ENCODE measurements around the gene DDX52. TPM values are rescaled to one million over a fixed set of nuclear protein-coding genes. Genes with fewer than 3 reads are reported as not detected.

The DDX52 gene
- total and polyA plus RNA-seq, 2 experiments from 2014 or later = 46.2 to 61.3 TPM

- no peak for TF ChIP-seq ZNF462 (CRISPR knock-in tag; IDR thresholded peaks at IDR 0.05)
Observed at GRCh38 chr17:37567538-37567937, 75.7 kb downstream of the DDX52 start (continued).

GRCh38 chr17:37567137-37567536 lies 76.1 kb downstream of the DDX52 start:
- peaks cover 55% of the 10 kb centered on the region for H3K36me3 Mint-ChIP-seq (ENCODE audit: low read depth)

More at GRCh38 chr17:37567137-37567536, 76.1 kb downstream of the DDX52 start:
- no peak for ATAC-seq
- DNase-seq (ENCODE audit: low spot score) = no peak
- no peak overlapping the region for H3K4me3 ChIP-seq
- peaks cover 5% of the 10 kb centered on the region for H3K27me3 Mint-ChIP-seq (ENCODE audit: insufficient read depth, low read depth, poor library complexity)
- peaks cover 3% of the 10 kb centered on the region; the same call in 1 of the 2 replicates for H3K9me2 ChIP-seq (ENCODE audit: insufficient read depth)
- H3K36me3 ChIP-seq (ENCODE audit: insufficient read depth) = peaks cover 30% of the 10 kb centered on the region; the same call in 1 of the 2 replicates
- H4K20me1 ChIP-seq (replicated peaks; ENCODE audit: insufficient read depth) = no peaks in the 10 kb centered on the region
- H3K4me1 ChIP-seq (ENCODE audit: insufficient read depth) = peaks cover 9% of the 10 kb centered on the region
- peaks cover 11% of the 10 kb centered on the region for H3K9me3 Mint-ChIP-seq
- H3K27ac Mint-ChIP-seq = no peak overlapping the region
- H3K27me3 ChIP-seq (ENCODE audit: insufficient read depth) = no peaks in the 10 kb centered on the region
- no peak overlapping the region for H2AFZ ChIP-seq
- peaks cover 5% of the 10 kb centered on the region for H3K4me1 Mint-ChIP-seq
- no peaks in the 10 kb centered on the region for H3F3A ChIP-seq (replicated peaks; ENCODE audit: low read depth)
- H3K4me2 ChIP-seq = no peak overlapping the region
- no peak for TF ChIP-seq ZNF462 (CRISPR knock-in tag; IDR thresholded peaks at IDR 0.05)
- TF ChIP-seq NANOG (IDR thresholded peaks at IDR 0.05; ENCODE audit: borderline replicate concordance) = no peak
- TF ChIP-seq EZH2 (IDR thresholded peaks at IDR 0.05; ENCODE audit: low read depth, unreplicated experiment) = no peak
- TF ChIP-seq CREB1 (CRISPR knock-in tag; IDR thresholded peaks at IDR 0.05; ENCODE audit: low read depth) = no peak
- no peak for TF ChIP-seq EZH2phosphoT487 (IDR thresholded peaks at IDR 0.05; ENCODE audit: unreplicated experiment)
- H3K79me2 ChIP-seq (replicated peaks; ENCODE audit: insufficient read depth) = no peaks in the 10 kb centered on the region
- H3K27ac ChIP-seq (ENCODE audit: low read depth) = no peak overlapping the region
- H3K4me3 Mint-ChIP-seq = no peak overlapping the region

All from GM23338 (cell line).